Measurements from ENCODE around the gene FAM117A. TPM values are rescaled to one million over a fixed set of nuclear protein-coding genes. Genes with fewer than 3 reads are reported as not detected.

FAM117A gene
- 12.3 TPM for total RNA-seq

GRCh38 chr17:49763735-49764558, at the start of gene FAM117A:
FAM117A (minus strand) TSS chr17:49764131; CDS start chr17:49764087, 44 bp downstream.

GRCh38 chr17:49788478-49789242, 24.7 kb upstream of the FAM117A start, which contains the start of gene KAT7:
KAT7 (plus strand) TSS chr17:49788681; CDS start chr17:49788835, 154 bp downstream.

GRCh38 chr17:49707608-49708514, 56.1 kb downstream of the FAM117A start, which contains the start of gene SLC35B1:
SLC35B1 (minus strand) TSS chr17:49707964; CDS start chr17:49707833, 131 bp downstream.

GRCh38 chr17:49677933-49678847, 85.7 kb downstream of the FAM117A start, which contains the start of gene SPOP:
SPOP (minus strand) TSS chr17:49678097; CDS start chr17:49622810, 55,287 bp downstream.

Other genes starting within 250 kb of the FAM117A start
- gene NXPH3, start 188.3 kb downstream of the FAM117A start, total RNA-seq = 6.5 TPM
- 121 TPM for gene SPOP, start 86.0 kb downstream of the FAM117A start, total RNA-seq
- gene SLC35B1, start 56.2 kb downstream of the FAM117A start, total RNA-seq = 29.4 TPM
- gene KAT7, start 24.6 kb upstream of the FAM117A start, total RNA-seq = 58.3 TPM
- gene TAC4, start 83.9 kb upstream of the FAM117A start, total RNA-seq = not detected
- gene DLX4, start 205.1 kb upstream of the FAM117A start, total RNA-seq = not detected
- gene DLX3, start 231.1 kb upstream of the FAM117A start, total RNA-seq = 0.33 TPM

Measured in camera-type eye (tissue), 1 donor.